Islet precursor cell (in vitro differentiated cells): ENCODE data around the gene RRBP1.
"Not testable (repeated sequence)": the region's sequence is repeated elsewhere in the genome, so short reads cannot be mapped to it uniquely, and the experiment has no call there.

Experiments used
- DNase-seq: peaks from one replicate; pipeline ENCODE4 v3.0.0-alpha.2; 2018

RRBP1 gene

DNA sequence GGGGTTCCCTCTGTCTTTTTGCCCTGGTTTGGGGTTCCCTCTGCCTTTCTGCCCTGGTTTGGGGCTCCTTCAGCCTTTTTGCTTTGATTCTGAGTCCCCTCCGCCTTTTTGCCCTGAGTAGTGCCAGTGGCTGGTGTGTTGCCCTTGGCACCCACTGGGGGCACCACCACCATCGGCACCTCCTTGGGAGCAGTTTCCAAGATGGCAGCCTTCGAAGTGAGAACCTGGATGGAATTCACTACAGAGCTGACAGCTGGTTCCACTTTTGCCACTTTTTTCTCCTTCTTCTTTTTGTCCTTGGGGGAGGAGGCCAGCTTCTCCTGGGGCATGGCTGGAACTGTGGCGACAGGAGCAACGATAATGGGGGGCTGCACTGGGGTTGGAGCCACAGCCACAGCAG, 22.2 kb downstream of the RRBP1 start:
- DNase-seq = no peak

DNA sequence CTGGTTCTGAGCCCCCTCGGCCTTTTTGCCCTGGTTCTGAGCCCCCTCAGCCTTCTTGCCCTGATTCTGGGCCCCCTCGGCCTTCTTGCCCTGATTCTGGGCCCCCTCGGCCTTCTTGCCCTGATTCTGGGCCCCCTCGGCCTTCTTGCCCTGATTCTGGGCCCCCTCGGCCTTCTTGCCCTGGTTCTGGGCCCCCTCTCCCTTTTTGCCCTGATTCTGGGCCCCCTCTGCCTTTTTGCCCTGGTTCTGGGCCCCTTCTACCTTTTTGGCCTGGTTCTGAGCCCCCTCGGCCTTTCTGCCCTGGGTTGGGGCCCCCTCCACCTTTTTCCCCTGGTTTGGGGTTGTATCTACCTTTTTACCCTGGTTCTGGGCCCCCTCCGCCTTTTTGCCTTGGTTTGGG, 22.7 kb downstream of the RRBP1 start:
- DNase-seq = not testable (repeated sequence)

DNA sequence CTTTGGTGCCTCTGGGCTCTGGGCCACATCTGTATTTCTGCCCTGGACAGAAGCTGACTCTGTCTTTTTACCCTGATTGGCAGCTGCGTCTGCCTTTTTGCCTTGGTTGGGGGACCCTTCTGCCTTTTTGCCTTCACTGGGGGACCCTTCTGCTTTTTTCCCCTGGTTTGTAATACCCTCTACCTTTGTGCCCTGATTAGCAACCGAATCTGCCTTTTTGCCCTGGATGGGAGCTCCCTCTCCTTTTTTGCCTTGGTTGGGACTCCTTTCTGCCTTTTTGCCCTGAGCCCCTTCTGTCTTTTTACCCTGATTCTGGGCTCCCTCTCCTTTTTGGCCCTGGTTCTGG, 23.4 kb downstream of the RRBP1 start:
- no peak for DNase-seq

DNA sequence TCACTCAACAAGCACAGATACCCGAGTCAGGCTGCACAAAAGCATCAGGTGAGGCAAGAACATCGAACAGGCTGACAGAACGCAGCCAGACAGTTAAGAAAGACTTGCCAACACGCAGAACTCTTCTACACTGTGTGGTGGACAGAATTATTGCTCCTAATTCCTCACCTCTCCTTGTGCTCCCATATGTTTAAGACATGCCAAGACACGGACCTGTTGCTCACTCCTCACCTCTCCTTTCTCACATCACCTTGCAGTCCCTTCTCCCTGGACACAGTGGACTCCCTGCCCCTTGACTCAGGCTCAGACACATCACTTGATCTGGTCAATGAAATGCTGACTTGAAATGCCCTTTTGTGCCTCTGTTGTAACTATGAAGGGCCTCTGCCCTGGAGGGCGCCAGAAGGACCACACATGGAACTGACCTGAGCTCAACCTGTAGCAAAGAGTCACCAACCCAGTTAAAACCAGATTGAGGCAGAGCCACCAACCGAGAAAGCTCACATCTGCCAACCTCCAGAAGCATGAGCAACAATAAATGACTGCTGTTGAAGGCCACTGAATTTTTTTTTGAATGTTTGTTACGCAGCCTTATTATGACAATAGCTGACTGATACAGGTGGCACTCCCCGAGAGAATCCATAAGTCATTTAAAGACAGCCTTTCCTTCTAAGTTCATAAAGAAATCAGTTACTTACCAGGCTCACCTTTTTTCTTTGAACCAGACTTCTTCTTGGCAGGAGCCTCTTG, 24.0 kb downstream of the RRBP1 start:
- DNase-seq = no peak

DNA sequence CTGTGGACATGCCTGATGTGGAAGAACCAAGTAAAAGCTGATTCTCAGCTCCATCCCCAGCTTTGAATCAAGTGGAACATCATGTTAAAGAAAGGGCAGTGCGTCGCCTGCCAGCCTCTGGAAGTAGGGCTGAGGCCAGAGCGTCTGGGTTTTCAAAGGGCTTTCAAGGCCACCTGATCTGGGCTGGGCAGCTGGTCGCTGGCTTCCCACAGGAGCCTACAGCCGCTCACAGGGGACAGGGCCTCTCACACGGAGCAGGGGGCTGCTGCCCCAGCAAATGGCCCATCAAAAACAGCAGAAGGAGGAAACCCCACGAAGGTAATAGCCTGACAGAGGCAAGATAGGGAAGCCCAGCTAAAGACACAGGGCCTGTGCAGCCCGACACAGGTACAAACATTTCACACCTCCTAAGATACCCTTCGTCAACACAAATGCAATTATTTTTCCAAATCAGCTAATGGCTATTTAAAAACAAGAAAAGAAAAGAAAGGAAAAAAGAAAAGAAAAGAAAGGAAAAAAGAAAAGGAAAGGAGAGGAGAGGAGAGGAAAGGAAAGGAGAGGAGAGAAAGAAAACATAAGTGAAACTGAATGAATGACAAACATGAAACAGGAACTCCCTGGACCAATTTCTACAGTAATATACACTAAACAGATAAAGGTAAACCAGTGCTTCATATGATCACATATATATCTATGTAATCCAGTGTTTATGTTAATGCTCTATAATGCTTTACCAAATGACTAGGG, 24.8 kb downstream of the RRBP1 start:
- no peak for DNase-seq

DNA sequence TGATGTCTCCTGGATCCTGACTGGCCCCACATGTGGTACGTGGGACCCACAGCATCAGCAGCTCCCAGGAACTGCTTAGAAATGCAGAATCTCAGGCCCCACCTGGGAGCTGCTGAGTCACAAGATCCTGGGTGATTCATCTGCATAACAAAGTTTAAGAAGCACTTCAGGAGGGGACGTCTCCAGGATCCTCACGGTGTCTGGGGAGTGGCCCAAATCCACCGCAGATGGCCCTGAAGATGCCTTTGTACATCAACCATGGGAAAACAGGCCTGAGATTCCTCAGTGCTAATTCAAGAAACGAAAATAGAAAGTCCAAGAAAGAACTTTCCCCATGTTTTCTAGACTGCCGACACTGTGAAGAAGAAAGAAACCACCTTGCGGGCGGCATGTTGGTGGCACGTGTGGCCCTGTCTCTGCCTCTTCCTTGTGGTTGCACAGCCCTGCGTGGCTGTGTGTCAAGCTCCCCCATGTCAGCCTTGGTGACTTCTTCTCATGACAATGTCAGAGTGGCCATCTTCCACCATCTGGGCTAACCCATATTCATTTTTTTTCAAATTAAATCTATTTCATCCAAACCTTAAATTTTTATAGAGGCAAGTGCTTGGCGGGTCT, 26.1 kb downstream of the RRBP1 start:
- DNase-seq = peak; percentile 75

DNA sequence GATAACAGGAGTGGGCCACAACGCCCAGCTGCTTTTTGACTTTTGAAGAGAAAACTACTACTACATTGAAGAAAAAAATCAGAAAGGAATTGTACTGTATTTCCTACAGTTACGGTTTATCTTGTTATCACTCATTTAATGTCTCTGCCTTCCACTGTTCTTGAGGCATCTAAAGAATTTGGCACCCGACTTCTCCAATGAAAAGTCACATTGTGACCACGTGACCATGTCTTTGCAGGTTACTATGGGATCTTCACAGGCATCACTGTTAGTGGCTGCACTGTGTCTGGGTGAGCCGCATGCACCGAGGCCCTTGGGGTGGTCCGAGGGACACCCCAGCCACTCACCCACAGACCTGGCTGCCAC, 26.8 kb downstream of the RRBP1 start:
- no peak for DNase-seq

DNA sequence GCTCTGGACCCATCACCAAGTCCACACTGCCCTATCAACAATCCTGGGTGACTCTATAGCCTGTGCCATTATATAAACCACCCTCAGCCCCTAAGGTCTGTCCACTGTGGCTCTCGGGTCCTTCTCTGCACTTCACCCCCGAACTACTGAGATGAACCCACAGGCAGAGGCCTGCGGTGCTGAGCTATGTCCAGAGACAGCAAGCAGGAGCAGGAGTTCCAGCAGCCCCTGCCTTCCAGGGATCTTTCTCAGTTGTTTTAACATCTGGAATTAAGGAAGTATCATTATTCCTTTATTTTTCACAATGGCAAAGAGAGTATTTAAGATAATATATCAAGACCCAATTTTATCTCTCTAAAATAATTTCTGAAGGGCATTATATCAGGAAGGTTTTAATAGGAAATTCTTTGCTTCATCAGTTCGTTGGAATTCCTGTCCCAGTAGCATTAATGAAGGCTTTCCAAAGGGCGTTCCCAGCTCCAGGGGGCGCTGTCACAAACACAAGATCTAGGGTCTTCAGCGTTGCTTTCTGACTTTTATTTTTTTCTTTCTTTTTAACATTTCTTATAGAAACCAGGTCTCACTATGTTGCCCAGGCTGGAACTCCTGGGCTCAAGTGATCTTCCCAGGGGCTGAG, 27.3 kb downstream of the RRBP1 start:
- no peak for DNase-seq

DNA sequence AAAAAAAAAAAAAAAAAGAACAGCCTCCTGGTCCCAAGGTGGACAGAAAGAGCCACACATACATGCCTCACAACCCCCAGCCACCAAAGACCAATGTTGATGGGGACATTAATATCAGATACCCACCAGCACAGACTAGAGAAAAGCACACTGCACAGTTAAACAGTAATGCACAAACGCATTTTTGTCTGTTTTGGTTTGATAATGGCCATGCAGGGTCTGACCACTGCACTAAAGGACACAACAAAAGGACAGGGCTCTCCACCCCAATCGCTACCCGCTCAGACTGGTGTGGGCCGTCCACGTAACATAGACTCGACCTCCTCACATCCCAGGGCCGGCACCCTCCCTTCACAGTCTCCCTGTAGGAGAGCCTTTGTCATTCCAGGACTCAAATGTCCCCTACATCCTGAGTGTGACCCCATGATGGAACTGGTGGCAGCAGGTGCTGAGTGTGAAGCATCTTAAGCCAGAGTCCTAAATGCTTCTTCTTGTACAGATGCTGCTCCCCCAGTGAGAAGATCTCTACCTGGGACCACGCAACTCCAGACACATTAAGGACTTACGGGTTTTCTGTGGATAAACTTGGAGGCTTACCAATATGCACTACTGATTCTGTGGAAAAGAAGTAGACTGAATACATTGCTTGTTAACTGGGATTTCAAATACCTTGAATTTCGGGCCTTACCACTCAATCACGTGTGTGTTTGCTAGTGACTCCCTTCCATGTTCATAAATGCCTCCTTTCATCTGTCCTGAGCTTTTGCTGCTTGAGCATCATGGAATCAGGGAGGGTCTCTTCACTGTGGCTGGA, 28.0 kb downstream of the RRBP1 start:
- DNase-seq = no peak

DNA sequence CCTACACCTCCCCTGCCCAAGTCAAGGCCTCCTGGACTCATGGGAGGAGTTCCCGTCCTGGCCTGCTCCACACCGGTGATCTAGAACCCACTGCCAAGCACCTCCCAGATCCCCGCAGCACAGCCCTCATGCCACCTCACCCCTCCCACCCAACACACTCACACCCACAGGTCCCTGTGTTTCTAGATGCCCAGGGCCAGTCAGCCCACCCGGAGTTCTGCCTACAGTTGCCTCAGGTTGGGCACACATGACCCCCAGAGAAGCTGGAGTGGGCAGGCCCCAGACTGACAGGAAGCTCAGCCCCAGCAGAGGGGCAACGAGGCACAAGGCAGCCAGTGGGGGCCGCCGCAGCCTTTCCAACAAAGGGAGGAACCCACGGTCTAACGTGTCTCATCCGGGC, 29.6 kb downstream of the RRBP1 start:
- DNase-seq = no peak

DNA sequence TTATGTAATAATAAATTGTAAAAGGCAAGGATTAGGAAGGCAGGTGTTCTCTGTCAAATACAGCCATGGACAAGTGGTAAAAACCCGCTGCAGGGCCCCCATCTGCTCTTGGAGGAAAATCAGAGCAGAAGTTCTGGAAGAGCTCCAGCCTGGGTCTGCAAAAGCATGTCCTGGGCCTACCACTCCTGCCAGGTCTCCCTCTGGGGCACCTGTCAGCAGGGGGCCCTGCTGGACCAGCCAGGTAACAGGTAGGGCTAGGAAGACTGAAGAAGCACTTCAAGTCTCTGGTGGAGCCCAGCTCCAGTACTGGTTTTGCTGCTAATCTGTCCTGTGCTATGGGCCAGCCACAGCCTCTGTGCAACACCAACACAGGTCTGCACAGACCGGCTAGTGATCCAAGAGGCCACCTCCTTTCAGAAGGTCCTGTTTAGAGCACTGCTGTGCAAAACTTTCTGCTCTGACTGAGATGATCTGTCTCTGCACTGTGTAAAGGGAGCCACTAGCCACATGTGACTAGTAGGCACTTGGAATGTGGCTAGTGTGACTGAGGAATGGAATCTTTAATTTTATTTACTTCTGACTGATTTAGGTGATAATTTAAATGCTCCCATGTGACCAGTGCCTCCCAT, 30.2 kb downstream of the RRBP1 start:
- peak; percentile 71 for DNase-seq

DNA sequence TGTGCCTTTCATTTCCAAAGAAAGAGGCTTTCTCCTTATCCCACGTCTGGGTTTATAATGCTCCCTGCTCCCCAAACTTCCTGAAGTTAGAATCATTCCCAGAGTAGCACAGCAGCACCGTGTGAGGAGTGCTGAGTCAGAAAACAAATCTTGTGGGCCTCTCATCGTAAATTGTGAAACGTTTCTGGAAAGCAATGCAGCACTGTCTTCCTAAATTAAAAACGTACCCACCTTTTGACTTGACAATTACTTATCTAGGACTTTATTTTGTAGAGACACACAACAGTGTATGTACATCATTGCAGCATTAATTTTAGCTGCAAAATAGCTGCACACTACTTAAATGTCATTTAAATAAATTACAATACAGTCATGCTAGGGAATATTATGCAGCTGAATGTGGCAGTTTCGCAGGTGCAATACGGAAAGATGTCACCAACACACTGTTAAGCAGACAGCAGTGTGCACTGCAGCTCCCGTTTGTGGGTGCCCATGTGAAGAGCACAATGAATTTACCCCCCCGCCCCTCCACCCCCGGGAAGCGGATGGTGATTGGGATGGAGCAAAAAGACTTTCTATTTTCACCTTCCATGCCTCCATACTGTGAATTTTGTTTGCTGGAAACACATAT, 30.8 kb downstream of the RRBP1 start:
- no peak for DNase-seq

DNA sequence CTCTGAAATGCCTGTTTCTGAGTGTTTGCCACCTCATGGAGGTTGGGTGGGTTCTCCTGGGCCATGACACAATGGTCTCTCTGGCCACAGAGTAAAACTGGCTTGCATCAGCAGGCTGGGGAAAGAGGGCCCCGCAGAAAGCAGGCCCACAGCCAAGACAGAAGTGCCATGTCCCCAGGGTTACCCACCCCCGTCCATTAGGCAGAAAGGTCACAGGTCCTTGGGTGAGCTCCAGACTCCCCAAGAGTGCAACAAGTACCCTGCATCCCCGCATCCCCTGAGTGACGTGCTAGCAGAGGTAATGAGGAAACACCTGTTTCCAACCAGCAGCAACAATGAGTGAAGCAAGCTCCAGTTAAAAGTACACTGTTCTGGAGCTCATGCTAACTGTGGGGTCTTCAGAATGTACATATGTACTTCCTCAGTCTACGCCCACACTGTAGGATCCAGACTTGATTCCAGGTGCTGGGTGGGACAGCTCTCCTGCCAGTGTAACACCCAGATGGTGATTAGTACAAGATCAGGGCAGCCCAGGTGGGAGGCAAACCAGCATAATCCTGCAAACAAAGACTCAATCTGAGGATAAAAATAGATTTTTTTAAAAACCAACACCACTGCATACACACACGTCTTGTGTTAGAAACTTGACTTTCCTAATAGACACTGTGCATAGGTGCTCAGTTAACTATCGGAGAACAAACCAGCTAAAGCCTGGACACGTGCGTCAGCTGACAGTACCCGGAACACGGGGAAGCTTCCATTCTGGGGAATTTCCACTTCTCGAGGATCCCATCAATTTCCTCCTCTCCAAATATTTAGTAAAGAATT, 31.5 kb downstream of the RRBP1 start:
- no peak for DNase-seq

DNA sequence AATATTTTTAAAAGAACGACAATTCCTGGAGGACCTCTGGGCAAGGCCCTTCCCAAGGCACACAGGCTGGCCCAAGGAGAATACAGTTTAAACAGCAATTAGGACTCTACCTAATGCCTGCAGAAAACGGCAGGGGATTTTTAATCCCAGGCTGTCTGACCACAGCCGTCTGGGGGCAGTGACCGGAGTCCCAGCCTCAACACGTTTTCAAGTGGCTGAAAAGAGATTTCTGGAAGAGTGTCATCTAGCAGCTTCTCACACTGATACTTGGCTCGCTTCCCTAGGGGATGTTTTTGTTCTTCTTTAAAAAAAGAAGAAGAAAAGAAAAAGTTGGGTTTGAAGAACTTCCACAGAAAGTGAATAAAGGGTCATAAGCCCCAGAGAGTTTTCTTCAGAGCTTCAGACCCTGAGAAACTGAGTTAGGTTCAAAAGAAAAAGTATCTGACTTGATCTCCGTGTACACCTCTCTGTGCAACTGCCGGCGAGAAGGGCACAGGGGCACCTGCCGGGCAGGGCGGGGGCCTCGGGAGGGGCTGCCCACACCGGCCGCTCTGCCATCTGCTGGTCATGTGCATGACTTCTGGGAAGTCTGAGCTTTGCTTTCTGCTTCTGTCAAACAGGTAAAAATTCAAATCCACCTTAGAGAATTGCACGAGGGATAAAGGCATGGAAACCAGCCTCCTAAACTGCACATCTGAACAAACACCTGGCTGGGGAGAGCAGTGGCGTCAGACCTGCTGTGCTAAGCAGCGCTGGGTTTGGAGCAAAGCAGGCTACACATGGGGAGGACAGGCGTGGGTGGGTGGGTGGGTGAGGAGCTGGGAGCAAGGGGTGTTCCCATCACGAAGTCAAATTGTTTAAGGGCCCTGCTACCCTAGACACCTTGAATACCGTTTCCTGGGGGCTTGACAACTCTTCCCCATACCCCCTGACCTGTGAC, 33.0 kb downstream of the RRBP1 start:
- DNase-seq = no peak

DNA sequence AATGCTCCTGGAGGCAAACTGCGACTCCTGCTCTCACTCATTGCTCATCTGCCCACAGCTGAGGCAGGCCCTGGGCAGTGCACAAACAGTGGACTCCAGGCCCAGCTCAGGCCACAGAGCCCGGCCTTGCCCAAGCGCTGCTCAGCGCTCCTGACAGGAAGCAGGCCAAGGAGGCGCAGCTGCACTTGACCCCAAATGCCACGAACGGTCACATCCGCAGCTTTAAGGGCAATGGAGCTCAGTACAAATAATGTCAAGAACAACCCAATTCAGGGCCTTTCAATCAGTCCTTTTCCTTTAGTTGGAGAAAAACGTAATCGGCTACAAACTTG, 33.8 kb downstream of the RRBP1 start:
- no peak for DNase-seq

DNA sequence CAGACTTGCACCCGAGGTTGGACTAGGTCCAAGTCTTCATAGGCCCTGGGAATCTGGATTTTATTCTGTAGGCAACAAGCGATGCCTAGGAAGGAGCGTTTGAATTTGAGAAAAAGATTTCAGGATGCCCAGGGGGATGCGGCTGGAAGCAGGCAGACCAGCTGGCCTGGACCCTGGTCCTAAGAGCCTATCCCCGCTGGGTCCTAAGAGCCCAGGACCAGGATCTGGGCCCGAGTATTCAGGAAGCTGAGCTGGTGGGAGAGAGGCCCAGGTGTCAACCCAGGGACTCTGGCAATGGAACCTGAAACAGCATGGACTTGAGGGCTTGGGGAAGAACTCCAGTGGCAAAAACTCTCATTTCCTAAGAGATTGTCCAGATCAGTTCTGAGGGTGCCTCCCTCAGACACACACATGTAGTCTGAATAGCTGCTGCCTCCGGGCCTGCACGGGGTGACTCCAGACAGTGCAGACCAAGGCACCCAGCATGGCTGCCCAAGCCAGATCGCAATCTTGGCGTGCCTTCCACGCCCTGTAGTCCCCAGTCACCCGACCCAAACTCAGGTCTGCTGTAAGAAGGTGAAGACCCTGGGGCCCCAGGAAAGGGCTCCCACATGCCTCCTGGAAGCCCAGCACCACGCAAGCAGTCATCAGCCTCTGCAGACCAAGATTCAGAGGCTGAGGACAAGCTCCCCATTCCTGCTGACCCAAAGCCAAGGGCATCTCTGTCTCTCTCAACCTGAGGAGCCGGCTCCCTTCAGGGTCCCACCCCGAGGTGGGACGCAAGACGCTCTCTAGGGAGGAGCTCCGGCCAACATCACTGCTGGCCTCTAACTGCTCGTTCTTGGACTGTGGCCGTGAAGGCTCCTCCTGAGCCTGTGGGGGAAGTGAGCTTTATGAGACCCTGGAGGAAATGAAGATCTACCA, 34.4 kb downstream of the RRBP1 start:
- no peak for DNase-seq

DNA sequence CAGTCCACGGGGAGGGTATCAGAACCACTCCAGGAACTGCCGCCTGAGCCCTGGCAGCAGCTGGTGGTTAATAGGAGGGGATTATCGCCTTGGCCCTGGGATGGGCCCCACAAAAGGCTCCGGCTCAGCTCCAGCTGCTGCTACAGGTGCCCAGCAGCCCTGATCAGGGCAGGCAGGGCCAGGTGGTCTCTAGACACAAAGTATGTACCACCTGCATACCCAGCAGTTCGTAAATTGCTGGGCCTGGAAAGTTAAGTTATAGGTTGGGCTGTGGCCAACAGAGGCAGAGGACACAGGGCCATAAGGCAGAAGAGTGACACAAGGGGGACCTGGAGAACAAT, 35.1 kb downstream of the RRBP1 start:
- DNase-seq = no peak

DNA sequence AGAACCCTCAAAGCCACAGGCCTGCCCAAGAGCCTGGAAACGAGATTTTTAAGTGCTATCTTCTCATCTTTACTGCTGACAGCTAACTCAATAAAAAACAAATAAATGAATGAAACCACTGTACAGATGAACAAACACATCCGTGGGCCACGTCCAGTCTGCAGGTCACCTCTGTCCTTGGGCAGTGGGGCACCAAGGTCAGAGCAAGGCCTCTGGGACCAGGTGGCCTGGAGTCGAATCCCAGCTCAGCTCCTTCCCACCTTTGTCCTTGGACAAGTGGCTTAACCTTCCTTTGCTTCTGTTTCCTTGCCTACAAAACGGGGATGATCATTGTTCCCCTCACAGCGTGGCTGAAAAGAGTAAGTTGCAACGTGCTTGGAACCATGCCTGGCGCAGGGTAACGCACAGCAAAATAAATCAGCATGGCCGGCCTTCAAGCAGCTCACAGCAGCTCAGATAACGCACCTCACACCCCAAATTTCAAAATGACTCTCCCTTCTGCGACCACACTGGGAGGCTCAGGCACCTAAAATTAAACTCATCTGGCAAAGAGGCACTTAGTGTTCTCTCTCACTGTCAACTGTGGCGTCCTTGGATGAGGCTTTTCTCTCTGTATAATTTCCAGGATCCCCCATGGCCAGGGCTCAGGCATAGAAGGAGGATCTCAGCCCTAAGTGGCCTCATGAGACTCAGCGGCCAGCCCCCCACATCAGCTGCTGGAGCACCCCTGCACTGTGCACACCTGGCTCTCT, 35.7 kb downstream of the RRBP1 start:
- DNase-seq = no peak
